Activated CD4-positive, alpha-beta memory T cell treated with anti-CD3 and anti-CD28 coated beads, Interleukin-2, amount 10 ng/mL, durations not matched to agents 7 days and 5 days (primary cell): ENCODE measurements around the gene IL1A. TPM values are rescaled to one million over a fixed set of nuclear protein-coding genes. Genes with fewer than 3 reads are reported as not detected.

ENCODE experiments used
- CTCF ChIA-PET: fragments of 350-600 bp; sonication (Branson Sonifier 250); formaldehyde crosslinking; loops from one replicate; lab custom pipeline; 2021; ENCODE audit warnings: antibody characterized with exemption, inconsistent platforms; lab: Charles Lee
- POLR2A ChIA-PET: fragments of 350-600 bp; sonication (Branson Sonifier 250); formaldehyde crosslinking; loops from one replicate; lab custom pipeline; 2021; ENCODE audit warnings: antibody characterized with exemption; lab: Charles Lee
- DNase-seq: peaks from one replicate; pipeline ENCODE4 v3.0.0-alpha.2; 2020
- H3K27ac Mint-ChIP-seq: one replicate; pipeline ENCODE4 v1.8.0; 2021; ENCODE audit warnings: mild to moderate bottlenecking, mixed read lengths
- H3K27me3 Mint-ChIP-seq: one replicate; pipeline ENCODE4 v1.8.0; 2021; ENCODE audit warnings: mixed read lengths
- H3K36me3 Mint-ChIP-seq: one replicate; pipeline ENCODE4 v1.8.0; 2021; ENCODE audit warnings: low read depth, mixed read lengths
- H3K4me1 Mint-ChIP-seq: one replicate; pipeline ENCODE4 v1.8.0; 2021; ENCODE audit warnings: mixed read lengths
- H3K4me3 Mint-ChIP-seq: one replicate; pipeline ENCODE4 v1.8.0; 2021; ENCODE audit warnings: mild to moderate bottlenecking, mixed read lengths
- H3K9me3 Mint-ChIP-seq: one replicate; pipeline ENCODE4 v1.8.0; 2021; ENCODE audit warnings: mixed read lengths
- total RNA-seq, 2 experiments: library from RNA; stranded (reverse); gene quantifications; one replicate each; pipeline ENCODE4 v1.2.3, GENCODE V29; 2021

The IL1A gene
- total RNA-seq, 2 experiments from 2014 or later = 4.8 to 5.4 TPM

DNA sequence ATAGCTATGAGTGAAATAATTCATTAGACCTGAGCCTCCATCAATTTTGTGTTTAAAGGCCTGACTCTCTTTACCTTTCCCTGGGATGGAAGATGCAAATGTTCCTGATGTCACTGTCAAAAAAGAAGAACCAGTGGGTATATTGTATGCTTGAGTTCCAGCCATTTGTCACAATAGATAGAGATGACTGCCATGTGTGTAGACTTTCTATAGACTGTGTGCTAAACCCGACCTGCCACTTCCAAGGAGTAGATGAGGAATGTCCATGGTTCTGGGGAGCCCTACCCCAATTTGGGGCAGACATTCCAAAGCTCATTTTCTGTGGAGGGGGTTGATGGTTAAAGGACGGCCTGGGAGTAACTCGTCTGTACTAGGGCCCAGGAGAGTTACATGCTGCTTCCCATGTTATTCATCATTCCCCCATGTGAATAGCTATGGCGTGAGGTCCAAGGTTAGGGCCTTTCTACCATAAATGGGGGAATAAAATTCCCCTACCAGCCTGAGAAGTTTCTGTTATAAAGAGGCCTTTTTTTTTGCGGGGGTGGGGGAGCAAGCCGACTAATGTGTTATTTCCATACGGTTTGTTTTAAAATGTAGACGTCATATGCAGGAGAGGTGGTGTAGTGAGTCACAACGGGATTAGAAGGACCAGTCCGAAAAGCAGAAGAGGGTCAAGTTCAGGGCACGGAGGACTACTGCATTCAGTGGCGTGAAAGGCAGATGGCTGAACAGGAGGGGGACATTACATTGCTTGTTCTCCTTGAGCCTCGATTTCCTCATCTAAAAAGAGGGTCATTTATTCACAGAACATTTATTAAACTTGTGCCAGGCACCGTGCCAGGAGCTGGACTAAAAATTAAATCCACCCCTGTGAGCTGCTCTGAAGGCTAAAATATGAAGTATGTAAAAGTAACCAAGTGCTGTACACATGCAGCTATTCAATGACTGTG, 28.3 kb upstream of the IL1A start:
- Mint-ChIP-seq H3K4me1 (peaks cover 24% of the 10 kb centered on the region), H3K9me3 (peaks cover 16% of the 10 kb centered on the region), H3K36me3 (peaks cover 18% of the 10 kb centered on the region), H3K4me3 (no peak overlapping the region), H3K27ac (peak overlapping the region; percentile 27), H3K27me3 (no peaks in the 10 kb centered on the region)
- ChIA-PET POLR2A (interaction anchor here (0.6 kb wide), 1 partner anchor 57 kb away, joined by 3 read pairs; no protein-coding TSS in a partner anchor), CTCF (no interaction called here)
- no peak for DNase-seq

DNA sequence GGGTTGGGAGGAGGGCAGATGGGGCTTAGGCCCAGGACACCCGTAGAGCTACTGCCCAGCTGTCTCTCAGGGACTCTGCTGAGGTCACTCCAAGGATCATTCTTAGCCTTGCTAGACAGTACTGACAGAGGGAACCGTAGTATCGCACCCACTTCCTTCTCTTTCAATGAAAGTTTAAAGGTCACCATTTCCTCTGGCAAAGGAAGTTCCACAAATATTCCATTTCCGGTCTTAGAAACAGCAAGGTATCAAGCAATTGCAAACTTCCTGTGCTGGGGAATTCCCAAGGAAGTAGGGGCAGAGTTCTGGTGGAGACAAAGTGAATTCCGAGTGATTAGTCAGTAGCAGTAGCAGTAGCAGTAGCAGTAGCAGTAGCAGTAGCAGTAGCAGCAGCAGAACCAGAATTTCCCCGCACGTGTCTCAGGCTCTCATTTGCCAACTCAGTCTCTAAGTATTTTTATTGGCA, 27.6 kb upstream of the IL1A start:
- Mint-ChIP-seq H3K27me3 (no peaks in the 10 kb centered on the region), H3K4me3 (no peak overlapping the region), H3K36me3 (peaks cover 24% of the 10 kb centered on the region), H3K4me1 (peaks cover 24% of the 10 kb centered on the region), H3K27ac (peak overlapping the region; percentile 27), H3K9me3 (peaks cover 21% of the 10 kb centered on the region)
- CTCF ChIA-PET = no interaction called here
- no peak for DNase-seq
- POLR2A ChIA-PET = no interaction called here

DNA sequence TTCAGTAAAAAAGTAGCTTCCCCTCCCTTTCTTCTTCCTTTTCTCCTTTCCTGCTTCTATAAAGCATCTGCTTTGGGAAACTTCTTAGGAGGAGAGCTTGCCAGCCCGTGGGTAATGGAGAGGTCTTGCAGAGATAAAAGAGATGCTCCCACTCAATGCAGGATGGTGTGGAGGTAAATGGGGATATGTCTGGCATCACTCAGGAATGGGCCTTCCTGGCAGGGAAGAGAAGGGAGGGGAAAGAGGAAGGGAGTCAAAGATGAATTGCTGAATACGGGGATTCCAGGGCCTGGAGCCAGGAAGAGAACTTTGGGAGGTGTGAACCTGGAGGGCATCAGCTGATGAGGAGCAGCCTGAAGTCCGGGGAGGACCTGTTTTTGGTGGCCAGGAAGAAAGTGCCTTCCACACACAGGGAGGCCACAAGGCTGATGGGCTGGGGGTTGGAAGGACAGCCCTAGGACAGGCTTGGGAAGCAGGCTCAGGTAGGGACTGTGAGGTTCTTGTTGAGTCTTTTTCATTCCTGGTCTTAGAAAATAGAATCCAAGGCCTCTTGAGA, 27.1 kb upstream of the IL1A start:
- POLR2A ChIA-PET = no interaction called here

GRCh38 chr2:112809112-112809511, 24.8 kb upstream of the IL1A start:
- ChIA-PET CTCF (interaction anchor here (1.2 kb wide), 1 partner anchor 56 kb away, joined by 4 read pairs; no protein-coding TSS in a partner anchor), POLR2A (interaction anchor here (1.7 kb wide), 1 partner anchor 14 kb away, joined by 4 read pairs; no protein-coding TSS in a partner anchor)

More for the DNA sequence above, 27.1 kb upstream of the IL1A start:
- H3K36me3 Mint-ChIP-seq = peaks cover 28% of the 10 kb centered on the region
- peaks cover 27% of the 10 kb centered on the region for H3K4me1 Mint-ChIP-seq
- CTCF ChIA-PET = interaction anchor here (1.0 to 1.1 kb wide), 3 partner anchors 23 to 148 kb away, joined by 3 to 4 read pairs (median 3); no protein-coding TSS in a partner anchor
- H3K27me3 Mint-ChIP-seq = no peaks in the 10 kb centered on the region
- H3K4me3 Mint-ChIP-seq = no peak overlapping the region
- H3K27ac Mint-ChIP-seq = peak overlapping the region; percentile 66
- H3K9me3 Mint-ChIP-seq = peaks cover 24% of the 10 kb centered on the region
- no peak for DNase-seq

DNA sequence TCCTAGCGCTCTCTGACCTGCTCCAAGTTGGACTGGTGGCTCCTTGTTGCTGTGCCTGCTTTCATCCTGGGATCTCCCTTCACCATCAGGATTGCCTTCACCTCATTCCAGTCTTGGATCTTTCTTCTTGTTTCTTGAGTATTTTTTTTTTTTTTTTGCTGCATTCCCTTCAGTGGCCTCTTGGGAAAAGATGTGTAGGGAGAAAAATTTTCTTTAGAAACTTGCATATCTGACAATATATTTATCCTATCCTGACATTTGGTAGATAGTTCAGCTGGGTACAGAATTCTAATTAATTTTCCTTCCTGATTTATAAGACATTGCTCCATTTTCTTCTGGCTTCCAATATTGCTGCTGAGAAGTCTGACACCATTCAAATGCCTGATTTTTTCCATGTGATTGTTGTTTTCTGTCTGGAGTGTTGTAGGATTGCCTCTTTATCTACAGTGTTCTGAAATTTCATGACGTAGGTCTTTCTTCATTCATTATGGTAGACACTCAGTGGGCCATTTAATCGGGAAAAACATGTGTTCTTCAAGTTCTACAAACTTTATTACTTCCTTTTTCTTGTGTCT, 23.0 kb upstream of the IL1A start:
- ChIA-PET CTCF (interaction anchor here (0.6 to 0.8 kb wide), 2 partner anchors 15 to 55 kb away, joined by 3 read pairs; no protein-coding TSS in a partner anchor), POLR2A (no interaction called here)
- no peak overlapping the region for H3K4me3 Mint-ChIP-seq
- no peak overlapping the region for H3K27ac Mint-ChIP-seq
- no peaks in the 10 kb centered on the region for H3K27me3 Mint-ChIP-seq
- H3K36me3 Mint-ChIP-seq = peaks cover 40% of the 10 kb centered on the region
- peaks cover 24% of the 10 kb centered on the region for H3K9me3 Mint-ChIP-seq
- peaks cover 51% of the 10 kb centered on the region for H3K4me1 Mint-ChIP-seq
- DNase-seq = no peak

More at GRCh38 chr2:112809112-112809511, 24.8 kb upstream of the IL1A start:
- H3K36me3 Mint-ChIP-seq = peaks cover 34% of the 10 kb centered on the region
- no peaks in the 10 kb centered on the region for H3K27me3 Mint-ChIP-seq
- no peak for DNase-seq
- no peak overlapping the region for H3K4me3 Mint-ChIP-seq
- H3K27ac Mint-ChIP-seq = no peak overlapping the region
- H3K4me1 Mint-ChIP-seq = peaks cover 41% of the 10 kb centered on the region
- peaks cover 24% of the 10 kb centered on the region for H3K9me3 Mint-ChIP-seq

- peaks cover 24% of the 10 kb centered on the region for H3K9me3 Mint-ChIP-seq
- ChIA-PET POLR2A (interaction anchor here (1.4 kb wide), 1 partner anchor 11 kb away, joined by 7 read pairs; no protein-coding TSS in a partner anchor), CTCF (no interaction called here)
- peaks cover 35% of the 10 kb centered on the region for H3K36me3 Mint-ChIP-seq
- H3K27me3 Mint-ChIP-seq = no peaks in the 10 kb centered on the region
- no peak for DNase-seq
- no peak overlapping the region for H3K4me3 Mint-ChIP-seq
- H3K27ac Mint-ChIP-seq = peak overlapping the region; percentile 34
- H3K4me1 Mint-ChIP-seq = peaks cover 42% of the 10 kb centered on the region
These were observed 21.2 kb upstream of the IL1A start for GRCh38 chr2:112805542-112805941.

DNA sequence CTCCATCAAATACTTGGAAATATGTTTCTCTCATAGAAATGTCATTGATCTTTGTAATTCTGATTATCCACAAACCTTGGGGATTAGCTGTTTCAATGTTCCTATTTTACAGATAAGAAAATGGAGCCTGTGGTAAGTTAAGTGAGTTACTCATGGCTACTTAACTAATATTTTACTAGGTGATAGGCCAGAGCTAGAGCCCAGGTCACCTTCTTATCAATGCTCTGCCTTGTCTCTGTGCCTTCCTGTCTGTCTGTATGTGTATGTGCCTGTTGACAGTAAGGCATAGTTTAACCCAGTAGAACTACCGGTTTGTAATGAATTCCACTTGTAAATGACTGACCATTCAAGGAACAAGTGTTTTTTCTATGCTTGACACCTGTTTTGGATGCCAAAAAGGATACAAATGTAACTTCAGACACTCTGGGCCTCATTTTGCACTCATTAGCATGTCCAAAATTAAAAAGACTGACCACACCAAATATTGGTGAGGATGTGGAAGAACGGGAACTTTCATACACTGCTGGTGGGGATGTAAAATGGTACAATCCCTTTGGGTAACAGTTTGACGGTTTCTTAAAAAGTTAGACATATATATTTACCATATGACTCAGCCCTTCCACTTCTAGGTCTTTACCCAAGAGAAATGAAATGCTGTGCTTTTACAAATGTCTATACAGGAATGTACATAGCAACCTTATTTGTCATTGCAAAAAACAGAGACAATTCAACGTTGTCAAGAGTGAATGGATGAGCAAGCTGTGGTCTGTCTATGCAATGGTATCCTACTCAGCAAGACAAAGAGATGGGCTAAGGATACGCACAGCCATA, 19.6 kb upstream of the IL1A start:
- DNase-seq = no peak
- H3K27me3 Mint-ChIP-seq = no peaks in the 10 kb centered on the region
- peaks cover 14% of the 10 kb centered on the region for H3K9me3 Mint-ChIP-seq
- ChIA-PET POLR2A (interaction anchor here (1.4 kb wide), 1 partner anchor 10 kb away, joined by 7 read pairs; no protein-coding TSS in a partner anchor), CTCF (no interaction called here)
- H3K27ac Mint-ChIP-seq = peak overlapping the region; percentile 80
- peaks cover 31% of the 10 kb centered on the region for H3K36me3 Mint-ChIP-seq
- H3K4me1 Mint-ChIP-seq = peaks cover 53% of the 10 kb centered on the region
- no peak overlapping the region for H3K4me3 Mint-ChIP-seq

DNA sequence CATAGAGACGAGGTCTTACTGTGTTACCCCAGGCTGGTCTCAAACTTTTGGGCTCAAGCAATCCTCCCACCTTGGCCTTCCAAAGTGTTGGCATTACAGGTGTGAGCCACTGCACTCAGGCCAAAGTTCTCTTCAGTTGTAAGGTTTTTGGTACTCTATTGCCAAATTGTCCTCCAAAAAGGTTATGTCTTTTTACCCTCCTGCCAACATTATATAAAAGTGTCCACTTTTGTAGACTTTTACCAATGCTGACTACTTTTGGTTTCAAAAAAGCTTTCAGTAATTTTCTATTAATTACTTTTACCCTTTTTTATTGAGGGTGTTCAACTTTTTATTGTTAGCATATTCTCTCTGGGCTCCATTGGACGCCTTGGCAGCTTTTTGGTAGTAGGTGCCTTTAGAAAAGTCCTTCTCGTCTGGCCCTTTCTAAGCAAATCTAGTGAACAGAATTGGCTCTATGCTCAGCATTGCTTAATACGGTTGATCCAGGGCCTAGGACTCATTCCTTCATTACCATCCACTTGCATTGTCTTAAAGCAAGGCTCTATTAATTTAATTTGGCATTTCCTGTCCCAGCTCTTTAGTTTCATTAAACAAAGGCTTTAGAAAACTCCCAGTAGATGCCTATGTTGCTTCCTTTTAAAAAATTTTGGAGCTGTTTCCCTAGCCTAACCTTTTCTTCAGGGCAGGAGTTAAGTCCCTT, 16.7 kb upstream of the IL1A start:
- H3K36me3 Mint-ChIP-seq = peaks cover 33% of the 10 kb centered on the region
- ChIA-PET CTCF (interaction anchor here (0.9 kb wide), 1 partner anchor 141 kb away, joined by 3 read pairs; no protein-coding TSS in a partner anchor), POLR2A (interaction anchor here (0.8 to 1.3 kb wide), 2 partner anchors 18 to 216 kb away, joined by 3 read pairs; partner anchors contain the start of gene CHCHD5)
- DNase-seq = no peak
- H3K27ac Mint-ChIP-seq = no peak overlapping the region
- peaks cover 57% of the 10 kb centered on the region for H3K4me1 Mint-ChIP-seq
- H3K27me3 Mint-ChIP-seq = no peaks in the 10 kb centered on the region
- H3K4me3 Mint-ChIP-seq = no peak overlapping the region
- H3K9me3 Mint-ChIP-seq = peaks cover 9% of the 10 kb centered on the region

GRCh38 chr2:112798979-112799975, 15.0 kb upstream of the IL1A start:
- Mint-ChIP-seq H3K36me3 (peaks cover 38% of the 10 kb centered on the region), H3K4me3 (no peak overlapping the region), H3K9me3 (peaks cover 15% of the 10 kb centered on the region), H3K27ac (peak overlapping the region; percentile 50), H3K4me1 (peaks cover 60% of the 10 kb centered on the region), H3K27me3 (no peaks in the 10 kb centered on the region)
- ChIA-PET POLR2A (no interaction called here), CTCF (no interaction called here)
- DNase-seq = no peak

GRCh38 chr2:112796486-112796885, 12.2 kb upstream of the IL1A start:
- H3K9me3 Mint-ChIP-seq = peaks cover 28% of the 10 kb centered on the region
- CTCF ChIA-PET = no interaction called here
- H3K4me3 Mint-ChIP-seq = no peak overlapping the region
- POLR2A ChIA-PET = interaction anchor here (2.5 kb wide), 1 partner anchor 13 kb away, joined by 8 read pairs; the partner anchor contains the start of gene IL1A
- no peak for DNase-seq
- H3K27me3 Mint-ChIP-seq = no peaks in the 10 kb centered on the region
- H3K36me3 Mint-ChIP-seq = peaks cover 41% of the 10 kb centered on the region
- H3K27ac Mint-ChIP-seq = no peak overlapping the region
- peaks cover 58% of the 10 kb centered on the region for H3K4me1 Mint-ChIP-seq
